Posterior vena cava (tissue), 2 donors: Measurements from ENCODE around the gene LMNA. TPM values are rescaled to one million over a fixed set of nuclear protein-coding genes. Genes with fewer than 3 reads are reported as not detected.
"Not testable (repeated sequence)": the region's sequence is repeated elsewhere in the genome, so short reads cannot be mapped to it uniquely, and the experiment has no call there.

Experiments
- DNase-seq: peaks from one replicate; pipeline ENCODE4 v3.0.0-alpha.2; 2020; ENCODE audit warnings: low spot score
- intact Hi-C, 2 donors: fragments of 100-400 bp; cut with DNase I; formaldehyde crosslinking; loops; one replicate each; pipeline versions ENCODE4 v1.14.1 to v1.14.2; 2022 to 2023
- total RNA-seq, 2 donors: library from RNA; stranded (reverse); fragmentation: NEBNext Ultra II Directional; extraction: Animal tissue kit (Norgen Biotek cat#: 25700); gene quantifications; one replicate each; pipeline ENCODE4 v1.2.1, GENCODE V29; 2021
- donor health status: DM: yes; HTN: yes; CAD: no.
- donor health status: DM: yes; HTN: yes; CAD: no.

Gene LMNA
- total RNA-seq, 2 donors from 2014 or later = 500 to 599 TPM

GRCh38 chr1:156101880-156102279 is 12.6 kb upstream of the LMNA start:
- no peak for DNase-seq
- intact Hi-C loops = no loop called here

GRCh38 chr1:156102633-156103511 is 11.6 kb upstream of the LMNA start:
- intact Hi-C loops = no loop called here
- DNase-seq = peak; percentile 83

- intact Hi-C loops = no loop called here
- DNase-seq = peak; percentile 91
These were observed 11.0 kb upstream of the LMNA start for GRCh38 chr1:156103521-156103947.

- DNase-seq = peak; percentile 96
- intact Hi-C loops = no loop called here
These were observed 10.3 kb upstream of the LMNA start for GRCh38 chr1:156104065-156104810.

- peak; percentile 88 for DNase-seq
- intact Hi-C loops = no loop called here
These were observed 9.4 kb upstream of the LMNA start for GRCh38 chr1:156104861-156105832.

- no peak for DNase-seq
- intact Hi-C loops = no loop called here
These were observed 7.7 kb upstream of the LMNA start for GRCh38 chr1:156106624-156107488.

- no peak for DNase-seq
These were observed 6.5 kb upstream of the LMNA start for GRCh38 chr1:156108057-156108456.

GRCh38 chr1:156108664-156109241 is 5.8 kb upstream of the LMNA start:
- intact Hi-C loops = no loop called here
- no peak for DNase-seq

More at GRCh38 chr1:156108057-156108456, 6.5 kb upstream of the LMNA start:
- intact Hi-C loops = no loop called here

- intact Hi-C loops = no loop called here
- no peak for DNase-seq
These were observed 4.3 kb upstream of the LMNA start for GRCh38 chr1:156110252-156110651.

- intact Hi-C loops = no loop called here
- no peak for DNase-seq
These were observed 3.1 kb upstream of the LMNA start for GRCh38 chr1:156111355-156111962.

GRCh38 chr1:156112276-156113137 is 2.0 kb upstream of the LMNA start:
- no peak for DNase-seq
- intact Hi-C loops = no loop called here

- intact Hi-C loops = no loop called here
- no peak for DNase-seq
These were observed 1.1 kb upstream of the LMNA start for GRCh38 chr1:156113282-156113950.

GRCh38 chr1:156114919-156115513 is 505 bp downstream of the LMNA start:
- intact Hi-C loops = no loop called here
- DNase-seq = peak; percentile 85

- intact Hi-C loops = loop anchor here in 1 of 2 donors (1.0 kb wide), 1 partner anchor 22 kb away; no protein-coding TSS in a partner anchor
- DNase-seq = peak; percentile 85
These were observed 1.2 kb downstream of the LMNA start for GRCh38 chr1:156115514-156116374.

GRCh38 chr1:156116731-156117130 is 2.2 kb downstream of the LMNA start:
- intact Hi-C loops = loop anchor here in 1 of 2 donors (1.0 kb wide), 1 partner anchor 21 kb away; no protein-coding TSS in a partner anchor
- DNase-seq = not testable (repeated sequence)
